Epithelial cell of proximal tubule (primary cell): ENCODE data around the gene PRR33. TPM values are rescaled to one million over a fixed set of nuclear protein-coding genes. Genes with fewer than 3 reads are reported as not detected.

Experiments
- DNase-seq: peaks from one replicate; pipeline ENCODE4 v3.0.0-alpha.2; 2011; ENCODE audit warnings: low read depth
- H3K4me3 ChIP-seq: 2 replicates; pipeline ENCODE4 v1.5.1; 2011; ENCODE audit warnings: low read depth, mild to moderate bottlenecking, low read length
- CTCF ChIP-seq: conservative IDR thresholded peaks from 2 replicates; pipeline ENCODE4 v1.5.1; 2012; ENCODE audit warnings: low read depth, mild to moderate bottlenecking, low read length
- total RNA-seq: library from RNA; depleted of rRNA; stranded (reverse); fragments of >200 nt; gene quantifications from 2 replicates; pipeline ENCODE4 v1.2.3, GENCODE V29; 2015

The PRR33 gene
- total RNA-seq, 1 donor from 2014 or later, result not detected

DNA sequence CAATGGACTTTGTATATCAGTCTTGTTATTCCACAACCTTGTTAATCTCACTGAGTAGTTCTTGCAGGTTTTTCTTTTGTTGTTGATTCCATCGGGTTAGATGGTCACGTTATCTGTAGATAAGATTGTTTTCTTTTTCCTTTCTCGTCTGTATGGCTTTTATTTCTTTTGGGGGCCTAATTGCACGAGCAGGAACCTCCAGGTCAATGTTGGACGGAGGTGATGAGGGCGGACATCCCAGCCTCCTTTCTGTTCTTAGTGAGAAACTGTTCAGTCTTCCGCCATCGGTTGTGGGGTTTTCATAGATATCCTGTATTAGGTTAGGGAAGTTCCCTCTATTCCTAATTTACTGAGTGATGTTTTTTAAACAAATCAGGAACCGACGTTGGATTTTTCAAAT is 4.8 kb upstream of the PRR33 start:
- no peak for DNase-seq
- TF ChIP-seq CTCF, result no peak
- H3K4me3 ChIP-seq, result no peak overlapping the region

GRCh38 chr11:1894759-1895158 is 3.1 kb upstream of the PRR33 start:
- TF ChIP-seq CTCF, result no peak
- no peak for DNase-seq
- H3K4me3 ChIP-seq, result no peak overlapping the region

DNA sequence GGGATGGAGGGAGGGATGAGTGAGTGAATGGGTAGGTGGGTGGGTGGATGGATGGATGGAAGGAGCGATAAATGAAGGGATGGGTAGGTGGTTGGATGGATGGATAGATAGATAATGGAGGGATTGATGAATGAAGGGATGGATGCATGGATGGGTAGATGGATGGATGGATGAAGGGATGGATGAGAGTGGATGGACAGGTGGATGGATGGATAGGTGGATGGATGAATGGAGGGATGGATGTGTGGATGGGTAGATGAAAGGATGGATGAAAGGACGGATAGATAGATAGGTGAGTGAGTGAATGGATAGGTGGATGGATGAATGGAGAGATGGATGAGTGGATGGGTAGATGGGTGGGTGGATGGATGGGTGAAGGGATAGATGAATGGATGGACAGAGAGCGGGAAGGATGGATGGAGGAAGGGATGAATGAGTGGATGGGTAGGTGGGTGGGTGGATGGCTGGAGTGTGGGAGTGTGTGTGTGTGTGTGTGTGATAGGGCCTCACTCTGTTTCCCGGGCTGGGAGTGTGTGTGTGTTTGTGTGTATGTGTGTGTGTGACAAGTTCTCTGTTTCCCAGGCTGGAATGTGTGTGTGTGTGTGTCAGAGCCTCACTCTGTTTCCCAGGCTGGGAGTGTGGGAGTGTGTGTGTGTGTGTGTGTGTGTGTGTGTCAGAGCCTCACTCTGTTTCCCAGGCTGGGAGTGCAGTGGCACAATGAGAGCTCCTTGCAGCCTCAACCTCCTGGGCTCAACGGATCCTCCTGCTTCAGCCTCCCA is 2.1 kb upstream of the PRR33 start:
- DNase-seq, result no peak
- H3K4me3 ChIP-seq, result no peak overlapping the region
- no peak for TF ChIP-seq CTCF

- H3K4me3 ChIP-seq, result no peak overlapping the region
- TF ChIP-seq CTCF, result no peak
- no peak for DNase-seq
Measured at GRCh38 chr11:1892558-1892957, 863 bp upstream of the PRR33 start.

DNA sequence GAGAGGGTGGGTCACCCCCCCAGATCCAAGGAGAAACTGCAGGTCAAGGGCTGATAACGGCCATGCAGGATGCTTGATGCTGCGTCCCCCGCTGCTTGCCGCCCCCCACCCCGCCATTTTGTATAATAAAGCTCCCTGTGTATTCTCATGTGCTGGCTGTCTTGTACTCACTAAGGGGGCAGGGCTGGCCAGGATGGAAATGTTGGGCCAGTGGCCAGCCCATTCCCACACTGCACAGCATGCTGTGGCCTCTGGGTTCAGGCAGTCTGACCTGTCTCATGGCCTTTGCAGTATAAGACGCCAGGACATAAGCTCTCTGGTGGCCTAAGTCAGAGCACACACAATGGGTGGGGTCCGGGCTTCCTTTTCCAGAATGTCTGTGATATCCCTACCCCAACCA is 421 bp upstream of the PRR33 start:
- no peak for TF ChIP-seq CTCF
- H3K4me3 ChIP-seq, result no peak overlapping the region
- no peak for DNase-seq

- no peak for TF ChIP-seq CTCF
- H3K4me3 ChIP-seq, result no peak overlapping the region
- no peak for DNase-seq
Measured at GRCh38 chr11:1890856-1891830, 552 bp downstream of the PRR33 start.
